GM20431 (cell line): Measurements from ENCODE around the gene MORC2.

Experiments
- in situ Hi-C: fragments of 300-500 bp; cut with MseI, MboI; formaldehyde crosslinking; loops from one replicate; pipeline ENCODE4 v1.15.0; 2020; ENCODE audit warnings: low sequenced_read_pairs; ENCODE audit not compliant: unreplicated experiment

MORC2 gene

DNA sequence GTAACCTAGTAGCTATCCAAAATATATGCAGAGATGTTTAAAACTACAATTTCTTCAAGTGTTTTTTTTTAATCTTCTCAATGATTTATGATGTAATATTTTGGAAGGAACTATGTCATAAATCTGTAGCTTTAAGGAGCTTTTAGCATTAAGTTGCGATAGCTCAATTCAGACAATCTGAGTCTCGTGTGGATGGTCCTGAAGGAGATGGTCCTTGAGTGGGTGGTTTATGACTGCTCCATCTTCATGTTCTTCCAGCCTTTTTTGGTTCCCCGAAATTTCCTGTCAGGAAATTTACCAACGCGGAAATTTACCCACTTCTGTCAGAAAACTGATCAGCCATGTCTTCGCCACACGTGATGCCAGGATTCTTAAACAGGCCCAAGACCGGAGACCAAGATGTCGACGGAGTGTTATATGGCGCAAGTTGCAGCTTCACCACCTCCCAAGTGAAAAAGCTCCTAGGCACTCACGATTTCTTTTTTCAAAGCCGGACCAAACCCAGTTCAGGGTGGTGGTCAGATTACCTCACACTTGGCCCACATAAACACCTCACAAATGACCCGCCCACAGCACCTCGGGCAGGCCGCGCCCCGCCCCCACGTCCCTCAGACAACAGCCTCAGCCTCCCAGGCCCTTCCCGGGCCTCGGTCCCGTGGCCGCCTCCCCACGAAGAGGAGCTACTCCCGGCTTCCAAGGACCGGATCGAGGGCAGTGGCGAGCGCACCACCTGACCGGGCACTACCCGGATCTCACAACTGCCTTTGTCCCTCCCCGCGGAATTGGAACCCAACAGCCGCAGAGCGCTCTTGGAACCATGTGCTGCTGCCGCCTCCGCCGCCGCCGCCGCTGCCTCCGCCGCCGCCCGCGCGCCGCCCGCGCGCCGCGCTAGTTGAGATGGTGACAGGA is at the start of gene MORC2:
Gene MORC2 (minus strand): TSS at position 760 of the 909 bp plus-strand sequence. CDS start 885 bp downstream, outside the sequence.
- in situ Hi-C loops, result no loop called here

DNA sequence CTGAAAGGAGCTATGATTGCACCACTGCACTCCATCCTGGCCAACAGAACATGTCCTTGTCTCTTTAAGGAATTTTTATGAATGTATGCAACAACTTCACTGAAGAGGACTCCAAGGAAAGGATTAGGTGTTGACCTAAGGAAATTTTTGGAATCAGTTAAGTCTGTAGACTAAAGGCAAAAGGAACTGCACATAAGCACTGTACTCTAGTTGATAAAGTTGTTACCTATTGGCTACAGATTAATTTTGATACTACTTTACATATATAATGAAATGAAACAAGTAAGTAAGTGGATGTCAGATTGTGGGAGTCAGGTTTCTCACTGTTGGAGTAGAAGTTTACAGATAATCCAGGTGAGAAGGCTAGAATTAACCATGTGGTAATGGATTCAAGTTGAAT is 37.0 kb upstream of the MORC2 start:
- in situ Hi-C loops, result no loop called here

DNA sequence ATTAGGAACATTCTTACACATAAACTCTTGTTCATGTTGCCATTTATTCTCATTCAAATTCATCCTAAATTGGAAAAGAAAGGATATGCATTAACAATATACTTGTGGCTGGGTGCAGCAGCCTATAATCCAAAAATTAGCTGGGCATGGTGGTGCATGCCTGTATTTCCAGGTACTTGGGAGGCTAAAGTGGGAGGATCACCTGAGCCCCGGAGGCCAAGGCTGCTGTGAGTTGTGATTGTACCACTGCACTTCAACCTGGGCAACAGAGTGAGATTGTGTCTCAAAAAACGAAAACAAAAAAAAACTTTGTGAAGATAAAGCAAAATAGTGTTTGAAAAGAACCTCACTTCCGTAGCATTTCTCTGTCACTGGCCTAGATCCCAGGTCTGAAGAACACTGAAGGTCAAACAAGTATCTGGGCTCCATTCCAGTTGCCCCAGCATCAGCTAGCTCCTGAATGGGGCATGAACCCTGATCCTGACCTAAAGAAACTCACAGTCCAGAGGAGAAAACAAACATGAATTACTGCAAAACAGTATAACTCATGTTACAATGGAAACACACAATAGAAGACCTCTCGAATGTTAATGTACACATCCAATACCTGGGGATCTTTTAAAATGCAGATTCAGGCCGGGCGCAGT is 32.7 kb upstream of the MORC2 start:
- in situ Hi-C loops, result no loop called here

DNA sequence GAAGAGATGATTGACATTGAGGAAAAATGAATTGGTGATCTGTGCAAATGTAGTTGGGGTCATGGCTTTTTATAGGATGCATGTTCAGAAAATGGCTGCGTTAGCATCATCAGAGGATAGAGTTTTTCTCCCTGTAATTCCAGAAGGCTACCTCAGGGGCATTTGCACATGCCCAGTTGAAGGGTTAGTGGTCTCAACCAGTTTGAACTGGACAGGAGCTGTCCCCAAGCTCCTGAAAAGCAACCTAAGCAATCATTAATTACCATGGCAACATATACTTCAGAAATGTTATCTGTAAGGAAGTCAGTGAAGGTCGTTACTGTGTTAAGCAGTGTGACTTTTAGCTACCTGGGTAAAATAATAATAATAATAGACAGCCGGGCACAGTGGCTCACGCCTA is 29.8 kb upstream of the MORC2 start:
- in situ Hi-C loops, result no loop called here

DNA sequence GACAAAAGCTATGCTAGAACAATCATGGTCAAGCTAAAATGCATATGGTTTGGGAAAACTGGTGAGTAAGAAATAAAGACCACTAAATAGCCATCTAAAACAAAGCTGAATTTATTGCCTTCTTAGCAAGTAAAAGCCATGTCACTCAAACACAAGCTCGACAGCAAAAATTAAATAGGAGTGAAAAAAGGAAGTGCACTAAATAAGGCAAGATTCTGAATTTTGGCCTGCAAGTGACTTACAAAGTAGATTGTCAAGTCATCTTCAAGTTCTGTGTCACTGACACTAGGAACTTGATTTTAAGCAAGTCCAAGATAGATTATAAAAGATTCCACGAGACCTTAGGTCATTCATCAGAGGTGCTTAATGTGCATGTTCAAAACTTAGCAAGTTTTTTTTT is 27.9 kb upstream of the MORC2 start:
- in situ Hi-C loops, result no loop called here

DNA sequence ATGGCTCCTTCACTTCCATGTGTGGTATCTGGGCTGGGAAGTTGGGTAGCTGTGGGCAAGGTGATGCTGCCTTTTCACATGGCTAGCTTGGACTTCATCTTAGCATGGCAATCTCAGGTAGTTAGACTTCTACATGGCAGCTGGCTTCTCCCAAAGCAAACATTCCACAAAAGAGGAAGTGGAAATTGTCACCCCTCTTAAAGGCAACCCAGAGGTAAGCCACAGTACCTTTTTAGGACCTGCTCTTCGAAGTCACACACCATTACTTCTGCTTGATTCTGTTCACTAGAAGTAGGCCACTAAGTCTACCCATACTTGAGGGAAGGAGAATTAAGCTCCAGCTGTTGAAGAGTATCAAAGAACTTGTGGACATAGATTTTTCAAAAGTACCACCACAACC is 26.4 kb upstream of the MORC2 start:
- in situ Hi-C loops, result no loop called here

DNA sequence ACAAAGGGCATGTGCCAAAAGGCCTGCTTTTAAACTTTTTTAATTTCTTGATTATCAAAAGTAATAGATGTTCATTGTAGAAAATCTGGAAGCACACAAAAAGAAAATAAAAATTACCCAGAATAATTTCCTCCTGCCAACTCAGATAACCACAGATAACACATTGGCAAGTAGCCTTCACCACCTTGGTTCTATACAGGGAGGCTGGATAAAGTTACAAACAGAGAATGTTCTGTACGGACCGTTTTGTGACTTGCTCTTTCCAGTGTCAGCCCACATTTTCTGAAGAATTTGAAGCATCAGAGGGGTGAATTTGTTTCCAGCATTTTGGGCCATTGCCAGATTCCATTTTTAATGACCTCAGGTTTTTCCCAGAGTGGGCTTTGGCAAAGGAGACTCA is 24.0 kb upstream of the MORC2 start:
- in situ Hi-C loops, result no loop called here

DNA sequence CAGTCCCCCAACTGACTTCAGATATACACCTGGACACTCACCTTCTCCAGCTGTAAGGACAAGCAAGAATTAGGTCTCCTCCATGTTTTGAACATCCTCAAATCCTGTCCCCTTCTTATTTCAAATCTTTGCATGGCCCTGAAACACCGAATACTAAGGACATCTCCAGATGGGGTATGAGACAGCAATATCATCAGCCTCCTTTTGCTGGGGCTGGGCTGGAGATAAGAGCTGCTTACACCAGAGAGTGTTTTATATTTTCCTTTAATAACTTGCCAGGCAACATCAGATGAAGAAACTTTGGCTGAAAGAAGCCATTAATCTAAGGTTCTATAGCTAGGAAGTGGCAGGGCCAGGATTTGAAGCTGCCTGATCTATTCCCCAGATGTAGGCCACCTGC is 22.1 kb upstream of the MORC2 start:
- in situ Hi-C loops, result no loop called here

DNA sequence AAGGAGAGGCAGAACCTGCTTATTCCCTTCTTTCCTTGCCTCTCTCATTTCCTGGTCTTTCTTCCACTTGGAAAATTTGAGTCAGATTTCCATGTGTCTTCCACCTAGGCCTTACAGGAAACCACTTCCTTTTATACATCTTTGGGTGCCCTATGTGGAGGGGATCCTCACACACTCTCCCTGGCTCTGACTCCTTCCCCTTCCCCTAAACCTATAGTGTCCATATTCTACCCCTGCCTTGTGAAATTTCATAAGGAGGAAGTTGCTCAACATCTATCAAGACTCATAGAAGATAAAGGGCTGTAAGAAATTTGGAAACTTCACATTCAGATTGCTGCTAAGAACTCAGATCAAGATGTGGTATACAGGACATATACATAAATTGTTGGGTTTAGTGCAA is 20.9 kb upstream of the MORC2 start:
- in situ Hi-C loops, result no loop called here

DNA sequence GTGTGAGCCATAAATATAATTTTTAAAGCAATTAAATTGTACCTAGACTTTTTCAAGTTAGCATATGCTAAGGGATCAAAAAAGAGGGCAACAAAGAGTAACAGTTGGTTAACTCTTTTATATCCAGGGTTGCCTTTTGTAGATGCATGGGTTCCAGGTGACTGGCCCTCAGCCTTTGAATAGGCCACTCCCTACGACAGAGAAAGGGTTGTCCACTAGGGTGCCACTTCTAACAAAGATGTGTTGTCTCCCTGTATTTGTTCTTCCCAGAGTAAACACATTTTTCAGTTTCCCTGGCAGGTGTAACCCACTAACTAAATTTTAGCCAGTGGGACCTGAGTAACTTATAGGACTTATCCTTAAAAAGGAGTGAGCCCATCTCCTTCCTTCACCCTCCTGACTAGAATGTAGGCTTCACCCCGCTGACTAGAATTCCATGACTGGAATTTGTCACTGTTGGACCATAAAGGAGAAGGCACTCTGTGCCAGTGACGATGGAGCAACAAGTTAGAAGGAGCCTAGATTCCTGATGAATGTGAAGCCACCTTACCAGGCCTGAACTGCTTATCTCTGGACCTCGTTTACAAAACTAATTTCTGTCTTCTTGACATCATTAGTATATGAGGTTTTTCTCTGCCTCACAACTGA is 17.1 kb upstream of the MORC2 start:
- in situ Hi-C loops, result no loop called here

DNA sequence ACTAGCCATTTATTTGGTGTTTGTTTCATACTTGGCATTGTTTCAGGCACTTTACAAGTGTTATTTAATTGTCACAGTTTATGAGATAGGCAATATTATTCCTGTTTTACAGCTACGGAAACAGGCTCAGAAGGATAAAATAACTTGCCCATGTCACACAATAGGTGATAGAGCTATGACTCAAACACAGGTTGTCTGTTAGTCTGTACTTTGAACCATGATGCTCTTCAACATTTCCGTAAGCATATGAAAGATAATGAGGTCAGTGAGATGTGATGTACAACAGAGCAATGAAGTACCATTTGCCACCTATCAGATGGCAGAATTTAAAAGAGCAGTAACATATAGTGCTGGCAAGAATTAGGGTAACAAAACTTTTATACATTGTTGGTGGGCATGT is 15.7 kb upstream of the MORC2 start:
- in situ Hi-C loops, result no loop called here

DNA sequence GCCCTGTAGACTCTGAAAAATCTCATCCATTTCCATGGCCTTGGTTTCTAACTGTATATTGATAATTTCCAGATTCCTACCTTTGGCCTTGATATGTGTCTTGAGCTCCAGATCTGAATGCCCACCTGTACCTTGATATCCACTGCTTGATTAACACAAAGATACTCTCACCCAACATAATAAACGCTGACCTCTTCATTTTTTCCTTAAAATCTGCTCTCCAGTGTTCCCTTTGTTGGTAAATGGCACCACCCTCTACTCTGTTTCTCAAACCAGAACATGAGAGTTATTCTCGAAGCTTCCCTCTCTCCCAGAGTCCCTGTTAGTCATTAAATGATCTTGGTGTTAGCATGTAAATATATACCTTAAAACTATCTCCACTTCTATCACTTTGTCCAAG is 13.9 kb upstream of the MORC2 start:
- in situ Hi-C loops, result no loop called here

DNA sequence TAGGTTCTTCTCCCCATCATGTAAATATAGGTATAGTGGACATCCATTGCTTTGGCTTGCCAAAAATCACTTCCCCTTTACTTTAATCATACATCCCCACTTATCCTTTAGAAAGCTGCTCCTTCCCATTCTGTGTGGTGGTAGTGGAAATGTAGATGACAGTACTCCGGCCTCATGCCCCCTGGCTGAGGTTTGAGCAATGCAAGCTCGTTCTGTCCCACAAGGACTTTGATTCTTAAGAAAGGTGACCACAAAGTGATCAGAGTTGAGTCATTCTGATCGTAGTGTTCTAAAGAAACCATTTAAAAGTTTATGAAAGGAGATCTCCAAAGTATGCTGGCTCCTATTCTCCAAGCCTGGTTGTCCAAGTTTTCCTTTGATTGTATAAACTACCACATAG is 11.4 kb upstream of the MORC2 start:
- in situ Hi-C loops, result no loop called here

DNA sequence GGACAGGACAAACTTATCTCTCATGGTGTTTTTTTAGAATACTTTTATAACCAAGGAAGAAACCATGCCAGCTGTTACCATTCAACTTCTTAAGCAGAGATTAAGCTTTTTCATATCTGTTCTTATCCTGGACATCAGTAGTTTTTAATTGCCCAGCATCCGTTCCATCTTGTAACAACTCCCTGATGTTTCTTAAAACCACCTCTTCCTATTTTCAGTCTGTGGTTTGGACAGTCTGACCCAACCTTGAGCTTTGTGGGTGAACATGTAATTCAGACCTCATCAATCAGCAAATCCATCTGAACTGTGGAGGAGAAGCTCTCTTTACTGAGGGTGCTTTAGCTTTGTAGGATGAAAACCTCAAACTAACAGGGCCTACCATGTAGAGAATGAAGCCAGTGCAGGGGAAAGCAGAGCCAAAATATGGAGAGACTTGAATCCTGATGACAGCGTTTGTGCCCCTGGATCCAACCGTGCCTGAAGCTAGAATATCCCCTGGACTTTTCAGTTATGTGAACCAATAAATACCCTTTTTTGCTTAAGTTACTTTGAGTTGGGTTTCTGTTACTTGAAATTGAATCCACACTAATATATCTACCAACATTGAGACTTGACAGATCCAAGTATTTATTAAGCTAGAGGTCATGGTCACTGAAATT is 9.9 kb upstream of the MORC2 start:
- in situ Hi-C loops, result no loop called here

DNA sequence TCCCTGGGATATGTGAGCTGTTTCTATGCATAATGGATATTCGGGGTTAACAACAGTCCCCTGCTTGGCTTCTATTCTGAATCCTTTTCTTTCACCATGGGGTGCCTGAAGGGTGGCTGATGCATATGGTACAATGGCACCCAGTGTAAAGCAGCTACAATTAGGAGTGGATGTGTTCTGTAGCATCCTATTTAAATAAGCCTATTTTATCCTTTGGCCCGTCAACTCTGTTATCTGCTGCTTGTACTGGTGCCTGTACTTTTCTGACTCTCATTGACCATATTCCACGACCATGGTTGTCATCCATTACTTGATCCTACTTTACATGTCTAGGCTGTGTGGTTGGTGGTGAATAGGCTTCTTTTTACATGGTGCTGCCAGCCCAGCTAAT is 1.8 kb upstream of the MORC2 start:
- in situ Hi-C loops, result no loop called here

DNA sequence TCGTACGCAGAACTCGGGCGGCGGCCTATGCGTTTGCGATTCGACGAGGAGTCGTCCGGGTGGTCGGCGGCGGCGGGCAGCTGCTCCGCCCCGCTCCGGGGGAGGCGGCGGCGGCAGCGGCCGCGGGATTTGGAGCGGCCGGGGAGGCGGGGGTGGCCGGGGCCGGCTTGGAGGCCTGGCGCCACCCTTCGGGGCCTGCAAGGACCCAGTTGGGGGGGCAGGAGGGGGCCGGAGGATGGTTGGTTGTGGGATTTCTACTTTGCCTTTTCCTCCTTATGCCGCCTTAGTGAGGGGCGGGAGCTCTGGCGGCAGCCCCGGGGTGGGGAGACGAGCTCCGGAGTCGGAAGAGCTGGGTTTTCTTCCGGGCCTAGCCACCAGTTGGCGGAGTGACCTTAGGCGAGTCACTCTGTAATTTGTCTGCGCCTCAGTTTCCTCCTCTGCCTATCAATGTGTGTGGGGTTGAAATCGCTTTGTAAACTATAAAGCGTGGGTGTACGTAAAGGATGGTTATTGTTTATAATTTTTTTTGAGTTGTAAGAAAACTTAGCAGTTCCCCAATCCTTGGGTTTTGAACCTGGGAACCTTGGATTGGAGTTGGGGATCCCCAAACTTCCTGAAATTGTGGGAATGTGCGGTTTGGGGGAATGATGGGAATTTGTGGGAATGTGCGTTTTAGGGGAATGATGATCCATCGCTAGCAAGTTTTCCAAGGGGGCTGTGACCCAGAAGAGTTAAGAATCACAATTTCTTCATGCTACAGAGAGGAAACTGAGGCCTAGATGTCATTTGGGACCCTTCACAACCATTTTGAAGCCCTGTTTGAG is 1.2 kb upstream of the MORC2 start:
- in situ Hi-C loops, result no loop called here

DNA sequence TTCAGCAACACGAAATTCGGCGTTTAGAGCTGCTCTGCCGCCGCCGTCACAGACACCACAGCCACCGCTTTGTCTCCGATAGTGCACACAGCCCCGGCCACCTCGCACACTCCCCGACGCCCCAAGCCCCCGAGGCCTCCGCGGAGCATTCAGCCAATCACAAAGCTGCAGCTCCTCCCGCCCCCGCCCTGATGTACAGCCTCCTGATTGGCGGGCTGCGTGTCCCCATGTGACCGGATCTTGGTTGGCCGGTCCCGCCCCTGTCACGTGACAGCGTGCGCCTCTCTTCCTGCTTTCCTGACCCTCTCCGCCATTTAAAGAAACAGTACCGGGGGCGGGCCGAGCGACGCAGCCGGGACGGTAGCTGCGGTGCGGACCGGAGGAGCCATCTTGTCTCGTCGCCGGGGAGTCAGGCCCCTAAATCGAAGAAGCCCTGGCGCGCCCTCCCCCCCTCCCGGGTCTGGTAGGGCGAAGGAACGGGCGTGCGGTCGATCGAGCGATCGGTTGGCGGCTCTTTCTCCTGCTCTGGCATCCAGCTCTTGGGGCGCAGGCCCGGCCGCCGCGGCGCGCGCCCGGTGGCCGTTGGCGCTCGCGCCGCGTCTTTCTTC is 454 bp upstream of the MORC2 start, which contains the start of gene TUG1:
Gene TUG1 (plus strand): TSS at position 342 of the 608 bp plus-strand sequence.
- in situ Hi-C loops, result no loop called here

DNA sequence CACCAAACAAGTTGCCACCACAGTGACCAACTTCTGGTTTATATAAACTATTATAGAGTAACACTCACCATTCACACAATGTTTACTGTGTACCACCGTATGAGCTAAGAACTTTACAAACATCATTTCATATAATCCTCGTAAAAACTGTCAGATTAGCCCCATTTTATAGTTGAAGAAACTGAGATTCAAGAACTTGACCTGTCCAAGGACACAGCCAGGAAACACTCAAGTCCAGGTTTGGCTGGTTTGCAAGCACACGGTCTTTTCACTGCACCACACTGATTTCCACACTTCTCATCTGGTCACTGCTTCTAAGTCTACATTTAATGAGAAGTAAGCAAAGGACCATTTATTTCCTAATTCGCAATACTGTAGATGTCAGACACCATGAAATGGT is 3.7 kb downstream of the MORC2 start:
- in situ Hi-C loops, result no loop called here

DNA sequence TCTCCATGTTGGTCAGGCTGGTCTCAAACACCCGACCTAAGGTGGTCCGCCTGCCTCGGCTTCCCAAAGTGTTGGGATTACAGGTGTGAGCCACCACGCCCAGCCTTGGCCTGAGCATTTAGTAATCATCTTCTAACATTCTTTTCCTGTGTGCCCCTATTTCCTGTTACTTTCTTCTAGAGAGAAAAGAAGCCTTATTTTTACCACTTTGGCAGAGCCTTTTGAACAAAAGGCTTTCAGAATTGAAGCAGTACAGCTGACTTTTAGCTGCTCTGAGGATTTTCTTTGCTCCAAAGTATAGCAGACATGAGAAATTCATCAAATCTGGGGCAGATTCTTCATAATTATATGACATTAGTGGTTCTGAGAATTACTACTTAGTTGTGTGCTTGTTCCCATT is 13.4 kb downstream of the MORC2 start:
- in situ Hi-C loops, result no loop called here
